ENCODE data around the gene GRIN2A. TPM values are rescaled to one million over a fixed set of nuclear protein-coding genes. Genes with fewer than 3 reads are reported as not detected.

The GRIN2A gene
- total and polyA plus RNA-seq, 2 experiments from 2014 or later = not detected

DNA sequence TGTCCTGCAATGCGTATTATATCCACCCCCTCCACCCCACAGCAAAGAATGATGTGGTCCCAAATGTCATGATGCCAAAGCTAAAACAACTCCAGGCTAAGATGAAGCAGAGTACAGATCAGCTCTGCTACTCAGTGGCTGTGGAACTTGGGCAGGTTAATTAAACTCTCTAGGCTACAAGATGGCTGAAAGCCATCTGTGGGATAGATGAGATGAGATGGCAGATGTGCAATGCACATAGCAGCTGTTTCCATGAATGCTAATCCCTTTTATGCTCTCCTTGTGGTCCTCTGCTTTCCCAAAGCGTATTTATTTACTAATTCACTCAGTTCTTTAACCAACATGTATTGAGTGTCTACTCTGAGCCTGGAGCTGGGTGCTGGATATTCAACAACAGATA, 114.4 kb downstream of the GRIN2A start:
- WGBS, 2 experiments (ENCODE audit: low coverage in 1 of 2, low lambda C conversion rate in 2 of 2, missing lambda C conversion rate in 2 of 2) = 5 to 8% methylated on average over 2 of the region's 2 CpGs
- Histone ChIP-seq H3K4me3 (no peak overlapping the region), H3K27ac (no peak overlapping the region), H3K4me1 (ENCODE audit: insufficient read depth) (no peaks in the 10 kb centered on the region), H3K27me3 (replicated peaks; ENCODE audit: insufficient read depth) (no peaks in the 10 kb centered on the region), H4K20me1 (ENCODE audit: insufficient read depth) (no peaks in the 10 kb centered on the region), H3K36me3 (ENCODE audit: low read depth) (no peaks in the 10 kb centered on the region), H3K79me2 (ENCODE audit: insufficient read depth) (no peaks in the 10 kb centered on the region), H2AFZ (no peak overlapping the region), H3K9me2 (ENCODE audit: insufficient read depth) (no peaks in the 10 kb centered on the region), H3F3A (ENCODE audit: insufficient read depth) (no peaks in the 10 kb centered on the region), H3K9ac (no peak overlapping the region), H3K9me3 (ENCODE audit: low read depth) (no peaks in the 10 kb centered on the region), H3K4me2 (ENCODE audit: unreplicated experiment) (no peak overlapping the region)
- in situ Hi-C loops (cut with MboI) = no loop called here
- DNase-seq = no peak
- no peak for TF ChIP-seq EZH2phosphoT487 (IDR thresholded peaks at IDR 0.05; ENCODE audit: insufficient read depth, low read depth)
- no peak for TF ChIP-seq EZH2 (IDR thresholded peaks at IDR 0.05; ENCODE audit: insufficient read depth, poor library complexity, severe bottlenecking)

DNA sequence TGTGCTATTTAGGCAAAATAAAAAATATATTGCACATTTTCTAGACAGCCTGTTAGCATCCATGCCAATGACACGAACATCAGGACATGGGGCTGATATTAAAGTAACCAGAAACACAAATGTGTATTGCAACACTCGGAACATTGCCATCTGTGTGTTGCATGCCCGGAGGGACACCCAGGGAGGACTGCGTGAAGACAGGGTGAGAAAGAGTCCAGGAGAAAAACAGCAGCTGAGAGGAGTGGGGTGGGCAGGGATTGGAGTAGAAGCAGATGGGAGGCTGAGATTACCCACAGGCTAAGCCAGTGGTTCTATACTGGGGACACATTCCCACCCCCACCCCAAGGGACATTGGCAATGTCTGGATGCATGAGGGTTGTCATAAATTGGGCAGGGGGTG, 114.8 kb downstream of the GRIN2A start:
- Histone ChIP-seq H3K4me2 (ENCODE audit: unreplicated experiment) (no peak overlapping the region), H3K4me1 (ENCODE audit: insufficient read depth) (no peaks in the 10 kb centered on the region), H3K9me3 (ENCODE audit: low read depth) (no peaks in the 10 kb centered on the region), H2AFZ (no peak overlapping the region), H3K27ac (no peak overlapping the region), H4K20me1 (ENCODE audit: insufficient read depth) (no peaks in the 10 kb centered on the region), H3F3A (ENCODE audit: insufficient read depth) (no peaks in the 10 kb centered on the region), H3K27me3 (replicated peaks; ENCODE audit: insufficient read depth) (no peaks in the 10 kb centered on the region), H3K9me2 (ENCODE audit: insufficient read depth) (no peaks in the 10 kb centered on the region), H3K36me3 (ENCODE audit: low read depth) (no peaks in the 10 kb centered on the region), H3K9ac (no peak overlapping the region), H3K4me3 (no peak overlapping the region), H3K79me2 (ENCODE audit: insufficient read depth) (no peaks in the 10 kb centered on the region)
- TF ChIP-seq EZH2 (IDR thresholded peaks at IDR 0.05; ENCODE audit: insufficient read depth, poor library complexity, severe bottlenecking) (no peak), EZH2phosphoT487 (IDR thresholded peaks at IDR 0.05; ENCODE audit: insufficient read depth, low read depth) (no peak)
- WGBS, 2 experiments (ENCODE audit: low coverage in 1 of 2, low lambda C conversion rate in 2 of 2, missing lambda C conversion rate in 2 of 2) = 1 to 2% methylated on average over 4 of the region's 4 CpGs
- in situ Hi-C loops (cut with MboI) = no loop called here
- no peak for DNase-seq

DNA sequence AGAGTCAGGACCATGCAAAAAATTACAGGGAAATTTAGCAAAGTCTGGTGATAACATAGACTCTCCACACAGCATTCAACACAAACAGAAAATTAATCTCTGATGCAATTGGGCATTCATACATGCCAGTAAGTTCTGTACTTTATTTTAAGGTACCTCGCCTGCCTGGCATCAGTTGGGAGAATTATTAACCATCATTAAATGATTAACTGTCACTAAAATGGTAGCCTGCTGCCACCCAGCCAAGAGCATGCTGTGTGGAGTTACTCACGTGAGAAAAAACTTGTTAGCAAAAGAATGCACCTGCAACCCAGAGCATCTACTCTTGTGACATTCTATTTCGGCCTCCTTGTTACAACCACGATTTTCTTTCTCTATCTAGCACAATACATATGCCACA, 117.2 kb downstream of the GRIN2A start:
- in situ Hi-C loops (cut with MboI) = no loop called here
- Histone ChIP-seq H4K20me1 (ENCODE audit: insufficient read depth) (no peaks in the 10 kb centered on the region), H3K79me2 (ENCODE audit: insufficient read depth) (no peaks in the 10 kb centered on the region), H3K4me2 (ENCODE audit: unreplicated experiment) (no peak overlapping the region), H3K36me3 (ENCODE audit: low read depth) (no peaks in the 10 kb centered on the region), H3K27me3 (replicated peaks; ENCODE audit: insufficient read depth) (no peaks in the 10 kb centered on the region), H3K9me3 (ENCODE audit: low read depth) (no peaks in the 10 kb centered on the region), H2AFZ (no peak overlapping the region), H3K9ac (no peak overlapping the region), H3K4me1 (ENCODE audit: insufficient read depth) (no peaks in the 10 kb centered on the region), H3F3A (ENCODE audit: insufficient read depth) (no peaks in the 10 kb centered on the region), H3K9me2 (ENCODE audit: insufficient read depth) (no peaks in the 10 kb centered on the region), H3K27ac (no peak overlapping the region), H3K4me3 (no peak overlapping the region)
- DNase-seq = no peak
- no peak for TF ChIP-seq EZH2 (IDR thresholded peaks at IDR 0.05; ENCODE audit: insufficient read depth, poor library complexity, severe bottlenecking)
- 4 to 10% methylated on average over 4 of the region's 4 CpGs for WGBS, 2 experiments (ENCODE audit: low coverage in 1 of 2, low lambda C conversion rate in 2 of 2, missing lambda C conversion rate in 2 of 2)

DNA sequence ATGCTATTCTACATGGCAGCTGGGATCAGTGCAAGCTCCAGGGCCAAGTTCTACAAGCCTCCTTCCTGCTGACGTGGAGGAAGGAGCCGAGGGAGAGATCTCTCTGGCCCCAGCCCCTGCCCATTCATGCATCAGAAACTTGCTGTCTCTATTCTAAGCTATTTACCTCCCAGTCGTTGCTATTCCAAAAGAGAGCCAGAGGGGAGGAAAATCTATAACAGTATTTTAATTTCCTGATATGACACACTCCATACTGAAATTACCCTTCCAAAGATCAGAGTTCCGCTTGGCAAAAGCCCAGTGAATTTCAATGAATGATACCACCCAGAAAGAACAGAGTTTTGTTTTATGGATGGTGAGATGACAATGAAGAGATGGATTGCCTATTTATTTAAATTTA, 133.4 kb downstream of the GRIN2A start:
- H3K9me2 ChIP-seq (ENCODE audit: insufficient read depth) = no peaks in the 10 kb centered on the region
- no peak overlapping the region for H2AFZ ChIP-seq
- DNase-seq = no peak
- H3K27me3 ChIP-seq (replicated peaks; ENCODE audit: insufficient read depth) = no peaks in the 10 kb centered on the region
- no peaks in the 10 kb centered on the region for H4K20me1 ChIP-seq (ENCODE audit: insufficient read depth)
- TF ChIP-seq EZH2 (IDR thresholded peaks at IDR 0.05; ENCODE audit: insufficient read depth, poor library complexity, severe bottlenecking) = no peak
- TF ChIP-seq EZH2phosphoT487 (IDR thresholded peaks at IDR 0.05; ENCODE audit: insufficient read depth, low read depth) = no peak
- H3K9me3 ChIP-seq (ENCODE audit: low read depth) = no peaks in the 10 kb centered on the region
- H3K79me2 ChIP-seq (ENCODE audit: insufficient read depth) = no peaks in the 10 kb centered on the region
- no peaks in the 10 kb centered on the region for H3F3A ChIP-seq (ENCODE audit: insufficient read depth)
- no peak overlapping the region for H3K4me2 ChIP-seq (ENCODE audit: unreplicated experiment)
- in situ Hi-C loops (cut with MboI) = no loop called here
- H3K4me3 ChIP-seq = no peak overlapping the region
- no peaks in the 10 kb centered on the region for H3K4me1 ChIP-seq (ENCODE audit: insufficient read depth)
- 17 to 20% methylated on average over 4 of the region's 4 CpGs for WGBS, 2 experiments (ENCODE audit: low coverage in 1 of 2, low lambda C conversion rate in 2 of 2, missing lambda C conversion rate in 2 of 2)
- no peaks in the 10 kb centered on the region for H3K36me3 ChIP-seq (ENCODE audit: low read depth)
- H3K27ac ChIP-seq = no peak overlapping the region
- no peak overlapping the region for H3K9ac ChIP-seq

DNA sequence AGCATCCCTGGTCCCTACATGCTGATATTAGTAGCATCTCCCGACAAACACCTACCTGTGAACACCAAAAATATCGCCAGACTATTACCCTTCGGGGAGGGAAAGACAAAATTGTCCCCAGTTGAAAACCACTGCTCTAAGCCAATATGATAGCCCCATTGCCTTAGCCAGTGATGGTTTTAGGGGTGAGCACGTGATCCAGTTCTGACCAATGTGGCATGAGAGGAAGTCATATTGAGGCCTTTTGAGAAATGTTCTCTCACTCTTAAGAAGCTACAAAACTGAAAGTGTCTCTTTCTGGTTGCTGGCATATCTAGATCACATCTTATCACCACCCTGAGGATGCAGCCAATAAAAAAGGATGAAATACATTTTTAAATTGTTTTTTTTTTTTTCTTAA, 136.3 kb downstream of the GRIN2A start:
- Histone ChIP-seq H3K27ac (no peak overlapping the region), H3F3A (ENCODE audit: insufficient read depth) (no peaks in the 10 kb centered on the region), H3K27me3 (replicated peaks; ENCODE audit: insufficient read depth) (no peaks in the 10 kb centered on the region), H3K9me3 (ENCODE audit: low read depth) (no peaks in the 10 kb centered on the region), H3K4me2 (ENCODE audit: unreplicated experiment) (no peak overlapping the region), H3K79me2 (ENCODE audit: insufficient read depth) (no peaks in the 10 kb centered on the region), H3K4me3 (no peak overlapping the region), H3K36me3 (ENCODE audit: low read depth) (no peaks in the 10 kb centered on the region), H3K9ac (no peak overlapping the region), H4K20me1 (ENCODE audit: insufficient read depth) (no peaks in the 10 kb centered on the region), H2AFZ (no peak overlapping the region), H3K4me1 (ENCODE audit: insufficient read depth) (no peaks in the 10 kb centered on the region), H3K9me2 (ENCODE audit: insufficient read depth) (no peaks in the 10 kb centered on the region)
- in situ Hi-C loops (cut with MboI) = no loop called here
- DNase-seq = no peak
- TF ChIP-seq EZH2 (IDR thresholded peaks at IDR 0.05; ENCODE audit: insufficient read depth, poor library complexity, severe bottlenecking) (no peak), EZH2phosphoT487 (IDR thresholded peaks at IDR 0.05; ENCODE audit: insufficient read depth, low read depth) (no peak)
- WGBS, 2 experiments (ENCODE audit: low coverage in 1 of 2, low lambda C conversion rate in 2 of 2, missing lambda C conversion rate in 2 of 2) = 8 to 12% methylated on average over 4 of the region's 4 CpGs

All from GM23248 (cell line).